Jurkat, Clone E6-1 (cell line): Measurements from ENCODE around the gene ZNF823.

Experiments
- DNase-seq: peaks from one replicate; pipeline ENCODE4 v3.0.0-alpha.2; 2011; ENCODE audit warnings: low read depth, low spot score
- H3K4me3 ChIP-seq: 2 replicates; pipeline ENCODE4 v1.5.1; 2011; ENCODE audit warnings: mild to moderate bottlenecking, low read length, control low read depth, moderate library complexity

ZNF823 gene

GRCh38 chr19:11747277-11747676, 8.5 kb upstream of the ZNF823 start:
- no peak overlapping the region for H3K4me3 ChIP-seq
- DNase-seq: no peak

GRCh38 chr19:11745869-11746268, 7.1 kb upstream of the ZNF823 start:
- no peak overlapping the region for H3K4me3 ChIP-seq
- no peak for DNase-seq

GRCh38 chr19:11737964-11738745, 591 bp downstream of the ZNF823 start:
- peak overlapping the region; percentile 84 for H3K4me3 ChIP-seq
- DNase-seq: no peak

- no peak for DNase-seq
- H3K4me3 ChIP-seq: no peak overlapping the region
Measured at GRCh38 chr19:11736696-11737095, 2.0 kb downstream of the ZNF823 start.

- no peak for DNase-seq
- H3K4me3 ChIP-seq: no peak overlapping the region
Measured at GRCh38 chr19:11735375-11735774, 3.4 kb downstream of the ZNF823 start.

- DNase-seq: no peak
- no peak overlapping the region for H3K4me3 ChIP-seq
Measured at GRCh38 chr19:11729586-11729985, 9.2 kb downstream of the ZNF823 start.

- H3K4me3 ChIP-seq: no peak overlapping the region
- DNase-seq: no peak
Measured at GRCh38 chr19:11722414-11722813, 16.3 kb downstream of the ZNF823 start.

- no peak overlapping the region for H3K4me3 ChIP-seq
Measured at GRCh38 chr19:11721681-11722080, 17.1 kb downstream of the ZNF823 start.

GRCh38 chr19:11710313-11710712, 28.4 kb downstream of the ZNF823 start:
- no peak for DNase-seq
- no peak overlapping the region for H3K4me3 ChIP-seq

More at GRCh38 chr19:11721681-11722080, 17.1 kb downstream of the ZNF823 start:
- DNase-seq: no peak

GRCh38 chr19:11708457-11708856, 30.3 kb downstream of the ZNF823 start:
- H3K4me3 ChIP-seq: no peak overlapping the region
- no peak for DNase-seq

- DNase-seq: no peak
Measured at GRCh38 chr19:11705474-11705873, 33.3 kb downstream of the ZNF823 start.

GRCh38 chr19:11704626-11705025, 34.1 kb downstream of the ZNF823 start:
- H3K4me3 ChIP-seq: no peak overlapping the region
- DNase-seq: no peak

More at GRCh38 chr19:11705474-11705873, 33.3 kb downstream of the ZNF823 start:
- no peak overlapping the region for H3K4me3 ChIP-seq

GRCh38 chr19:11699931-11700794, 38.6 kb downstream of the ZNF823 start:
- DNase-seq: peak; percentile 42
- no peak overlapping the region for H3K4me3 ChIP-seq

- no peak for DNase-seq
- H3K4me3 ChIP-seq: no peak overlapping the region
Measured at GRCh38 chr19:11698231-11698630, 40.5 kb downstream of the ZNF823 start.

- H3K4me3 ChIP-seq: no peak overlapping the region
- DNase-seq: peak; percentile 65
Measured at GRCh38 chr19:11697284-11697855, 41.4 kb downstream of the ZNF823 start.

GRCh38 chr19:11694533-11695439, 44.0 kb downstream of the ZNF823 start:
- DNase-seq: peak; percentile 96
- H3K4me3 ChIP-seq: peak overlapping the region; percentile 78

- H3K4me3 ChIP-seq: peak overlapping the region; percentile 78
Measured at GRCh38 chr19:11693505-11694499, 44.9 kb downstream of the ZNF823 start.

More at GRCh38 chr19:11693505-11694499, 44.9 kb downstream of the ZNF823 start:
- peak; percentile 48 for DNase-seq
